ENCODE data around the gene ZNF300.

DNA sequence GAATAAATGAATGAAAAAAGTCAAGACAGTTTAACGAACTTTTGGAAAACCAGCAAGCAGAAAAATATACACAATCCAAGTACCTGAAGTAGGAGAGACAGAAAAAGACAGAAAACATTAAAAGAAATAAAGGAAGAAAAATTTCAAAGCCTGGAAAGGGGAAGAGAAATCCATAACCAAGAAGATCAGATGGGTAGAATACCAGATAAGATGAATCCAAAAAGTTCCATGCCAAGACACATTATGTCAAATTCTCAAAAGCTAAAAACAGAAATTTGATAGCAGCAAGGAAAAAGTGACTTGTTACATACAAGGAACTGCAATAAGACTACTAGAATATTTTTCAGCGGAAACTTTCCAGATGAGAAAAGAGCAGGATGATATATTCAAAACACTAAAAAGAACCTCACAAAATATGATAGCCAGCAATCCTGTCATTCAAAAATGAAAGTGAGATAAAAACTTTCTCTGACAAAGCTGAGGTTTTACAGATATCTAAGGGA, 7.6 kb upstream of the ZNF300 start:
- TF ChIP-seq EZH2 (IDR thresholded peaks at IDR 0.05; ENCODE audit: borderline replicate concordance, low read depth, low read length, severe bottlenecking) (no peak), POLR2A (IDR thresholded peaks at IDR 0.05; ENCODE audit: low read depth, low read length) (no peak)

Data from endothelial cell of umbilical vein (primary cell).